ENCODE measurements around the gene CMIP.

- TF ChIP-seq CTCF (conservative IDR thresholded peaks at IDR 0.05; ENCODE audit: low read length) (no peak), EZH2phosphoT487 (IDR thresholded peaks at IDR 0.05; ENCODE audit: borderline replicate concordance) (no peak)
These were observed 92.0 kb downstream of the CMIP start for GRCh38 chr16:81536648-81537047.

All from Loucy (cell line).